ENCODE results near the gene ZAR1L.
A peak's percentile ranks its signal among the peaks of the same experiment; 100 is the strongest.

ZAR1L gene

GRCh38 chr13:32320528-32320927, 5.4 kb upstream of the ZAR1L start:
- WGBS, 2 experiments = 92 to 95% methylated on average over 4 of the region's 4 CpGs
- Histone ChIP-seq H3K36me3 (ENCODE audit: control insufficient read depth, insufficient read depth, low read length) (peaks cover 27% of the 10 kb centered on the region), H3K4me3 (ENCODE audit: insufficient read depth, low read depth, low read length) (no peak overlapping the region)

GRCh38 chr13:32317716-32318465, 2.7 kb upstream of the ZAR1L start:
- 100% methylated on average over 1 of the region's 2 CpGs; no CpG with 5 or more reads in 1 of the 2 experiments for WGBS, 2 experiments
- Histone ChIP-seq H3K9me3 (ENCODE audit: control insufficient read depth, low read length) (no peaks in the 10 kb centered on the region), H3K4me3 (ENCODE audit: insufficient read depth, low read depth, low read length) (no peak overlapping the region), H3K27me3 (ENCODE audit: control insufficient read depth, insufficient read depth, low read length, poor library complexity, severe bottlenecking) (no peaks in the 10 kb centered on the region), H3K36me3 (ENCODE audit: control insufficient read depth, insufficient read depth, low read length) (peaks cover 21% of the 10 kb centered on the region), H3K4me1 (ENCODE audit: control insufficient read depth, insufficient read depth, low read length) (no peaks in the 10 kb centered on the region), H3K27ac (ENCODE audit: insufficient read depth, low read depth, low read length, poor library complexity, severe bottlenecking) (no peak overlapping the region)

More at GRCh38 chr13:32320528-32320927, 5.4 kb upstream of the ZAR1L start:
- H3K27me3 ChIP-seq (ENCODE audit: control insufficient read depth, insufficient read depth, low read length, poor library complexity, severe bottlenecking) = no peaks in the 10 kb centered on the region
- H3K9me3 ChIP-seq (ENCODE audit: control insufficient read depth, low read length) = no peaks in the 10 kb centered on the region
- no peaks in the 10 kb centered on the region for H3K4me1 ChIP-seq (ENCODE audit: control insufficient read depth, insufficient read depth, low read length)
- H3K27ac ChIP-seq (ENCODE audit: insufficient read depth, low read depth, low read length, poor library complexity, severe bottlenecking) = no peak overlapping the region

- WGBS, 2 experiments = 89 to 95% methylated on average over 5 to 6 of the region's 6 CpGs
Measured at GRCh38 chr13:32316501-32316900, 1.3 kb upstream of the ZAR1L start.

DNA sequence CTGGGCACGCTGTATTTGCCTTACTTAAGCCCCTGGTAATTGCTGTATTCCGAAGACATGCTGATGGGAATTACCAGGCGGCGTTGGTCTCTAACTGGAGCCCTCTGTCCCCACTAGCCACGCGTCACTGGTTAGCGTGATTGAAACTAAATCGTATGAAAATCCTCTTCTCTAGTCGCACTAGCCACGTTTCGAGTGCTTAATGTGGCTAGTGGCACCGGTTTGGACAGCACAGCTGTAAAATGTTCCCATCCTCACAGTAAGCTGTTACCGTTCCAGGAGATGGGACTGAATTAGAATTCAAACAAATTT, 821 bp upstream of the ZAR1L start:
- Histone ChIP-seq H3K27ac (ENCODE audit: insufficient read depth, low read depth, low read length, poor library complexity, severe bottlenecking) (peak overlapping the region; percentile 98), H3K9me3 (ENCODE audit: control insufficient read depth, low read length) (no peaks in the 10 kb centered on the region), H3K4me3 (ENCODE audit: insufficient read depth, low read depth, low read length) (peak overlapping the region; percentile 84), H3K36me3 (ENCODE audit: control insufficient read depth, insufficient read depth, low read length) (peaks cover 13% of the 10 kb centered on the region), H3K27me3 (ENCODE audit: control insufficient read depth, insufficient read depth, low read length, poor library complexity, severe bottlenecking) (no peaks in the 10 kb centered on the region), H3K4me1 (ENCODE audit: control insufficient read depth, insufficient read depth, low read length) (no peaks in the 10 kb centered on the region)
- WGBS, 2 experiments = 4 to 5% methylated on average over 13 of the region's 13 CpGs

More at GRCh38 chr13:32316501-32316900, 1.3 kb upstream of the ZAR1L start:
- Histone ChIP-seq H3K36me3 (ENCODE audit: control insufficient read depth, insufficient read depth, low read length) (peaks cover 16% of the 10 kb centered on the region), H3K9me3 (ENCODE audit: control insufficient read depth, low read length) (no peaks in the 10 kb centered on the region), H3K4me3 (ENCODE audit: insufficient read depth, low read depth, low read length) (peak overlapping the region; percentile 84), H3K27ac (ENCODE audit: insufficient read depth, low read depth, low read length, poor library complexity, severe bottlenecking) (no peak overlapping the region), H3K27me3 (ENCODE audit: control insufficient read depth, insufficient read depth, low read length, poor library complexity, severe bottlenecking) (no peaks in the 10 kb centered on the region), H3K4me1 (ENCODE audit: control insufficient read depth, insufficient read depth, low read length) (no peaks in the 10 kb centered on the region)

DNA sequence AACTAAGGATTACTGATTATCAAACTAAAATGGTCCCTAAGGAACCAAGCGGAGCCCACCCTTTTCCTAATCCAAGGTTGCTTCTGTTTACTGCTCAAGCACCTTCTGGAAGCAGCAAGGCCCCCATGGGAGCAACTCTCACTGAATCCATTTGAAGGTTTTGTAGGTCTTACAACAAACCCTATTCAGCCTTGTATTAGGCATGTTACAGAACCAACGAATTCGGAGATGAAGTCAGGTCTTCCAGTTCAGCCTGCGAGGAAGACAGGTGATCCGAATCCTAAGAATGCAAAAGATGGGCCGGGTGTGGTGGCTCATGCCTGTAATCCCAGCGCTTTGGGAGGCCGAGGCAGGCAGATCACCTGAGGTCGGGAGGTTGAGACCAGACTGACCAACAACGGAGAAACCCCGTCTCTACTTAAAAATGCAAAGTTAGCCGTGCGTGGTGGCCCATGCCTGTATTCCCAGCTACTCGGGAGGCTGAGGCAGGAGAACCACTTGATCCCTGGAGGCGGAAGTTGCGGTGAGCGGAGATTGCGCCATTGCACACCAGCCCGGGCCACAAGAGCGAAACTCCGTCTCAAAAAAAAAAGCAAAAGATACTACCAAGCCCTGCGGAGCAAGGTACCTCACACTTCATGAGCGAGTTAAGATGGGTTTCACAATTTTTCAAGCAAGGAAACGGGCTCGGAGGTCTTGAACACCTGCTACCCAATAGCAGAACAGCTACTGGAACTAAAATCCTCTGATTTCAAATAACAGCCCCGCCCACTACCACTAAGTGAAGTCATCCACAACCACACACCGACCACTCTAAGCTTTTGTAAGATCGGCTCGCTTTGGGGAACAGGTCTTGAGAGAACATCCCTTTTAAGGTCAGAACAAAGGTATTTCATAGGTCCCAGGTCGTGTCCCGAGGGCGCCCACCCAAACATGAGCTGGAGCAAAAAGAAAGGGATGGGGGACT, 609 bp downstream of the ZAR1L start:
- 84% methylated on average over 32 of the region's 32 CpGs for WGBS, 2 experiments
- no peaks in the 10 kb centered on the region for H3K4me1 ChIP-seq (ENCODE audit: control insufficient read depth, insufficient read depth, low read length)

DNA sequence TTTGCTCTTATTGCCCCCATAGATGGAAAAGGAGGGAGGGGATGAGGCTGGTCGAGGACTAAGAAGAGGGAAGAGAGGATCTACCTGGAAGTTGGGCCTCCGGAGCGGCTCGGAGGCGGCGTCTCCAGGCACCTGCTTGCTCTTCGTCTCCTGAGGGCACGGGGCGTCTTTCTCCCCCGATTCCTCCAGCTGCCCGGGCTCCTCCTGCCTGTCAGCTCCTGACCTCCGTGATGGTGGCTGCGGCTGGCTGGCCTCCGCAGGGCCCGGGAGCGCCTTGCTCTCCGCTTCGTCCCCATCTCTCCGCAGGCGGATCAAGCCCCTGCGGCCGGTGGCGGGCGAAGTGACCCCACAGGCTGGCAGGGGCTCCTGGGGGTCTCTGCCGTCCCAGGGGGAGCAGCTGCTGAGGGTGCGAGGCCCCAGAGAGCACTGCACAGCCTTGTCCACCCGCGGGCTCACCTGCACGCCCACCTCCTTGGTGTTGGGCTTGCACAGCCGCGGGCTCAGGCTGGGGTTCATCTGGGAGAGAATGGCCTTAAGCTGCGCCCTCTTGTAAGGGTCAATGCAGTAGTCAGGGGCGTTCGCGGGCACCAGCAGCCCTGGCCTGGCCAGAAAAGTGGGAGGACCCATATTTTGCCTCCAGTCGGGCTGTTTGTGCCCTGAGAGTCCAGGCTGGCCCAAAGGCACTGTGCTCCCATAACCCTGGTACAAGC, 3.8 kb downstream of the ZAR1L start:
- Histone ChIP-seq H3K27me3 (ENCODE audit: control insufficient read depth, insufficient read depth, low read length, poor library complexity, severe bottlenecking) (no peaks in the 10 kb centered on the region), H3K27ac (ENCODE audit: insufficient read depth, low read depth, low read length, poor library complexity, severe bottlenecking) (no peak overlapping the region), H3K4me3 (ENCODE audit: insufficient read depth, low read depth, low read length) (no peak overlapping the region), H3K36me3 (ENCODE audit: control insufficient read depth, insufficient read depth, low read length) (no peaks in the 10 kb centered on the region), H3K9me3 (ENCODE audit: control insufficient read depth, low read length) (no peaks in the 10 kb centered on the region), H3K4me1 (ENCODE audit: control insufficient read depth, insufficient read depth, low read length) (no peaks in the 10 kb centered on the region)
- 91 to 93% methylated on average over 36 of the region's 36 CpGs for WGBS, 2 experiments

More for the DNA sequence above, 609 bp downstream of the ZAR1L start:
- H3K27me3 ChIP-seq (ENCODE audit: control insufficient read depth, insufficient read depth, low read length, poor library complexity, severe bottlenecking) = no peaks in the 10 kb centered on the region
- H3K36me3 ChIP-seq (ENCODE audit: control insufficient read depth, insufficient read depth, low read length) = no peaks in the 10 kb centered on the region
- peak overlapping the region; percentile 98 for H3K27ac ChIP-seq (ENCODE audit: insufficient read depth, low read depth, low read length, poor library complexity, severe bottlenecking)
- no peaks in the 10 kb centered on the region for H3K9me3 ChIP-seq (ENCODE audit: control insufficient read depth, low read length)
- H3K4me3 ChIP-seq (ENCODE audit: insufficient read depth, low read depth, low read length) = peak overlapping the region; percentile 84

- Histone ChIP-seq H3K36me3 (ENCODE audit: control insufficient read depth, insufficient read depth, low read length) (no peaks in the 10 kb centered on the region), H3K27ac (ENCODE audit: insufficient read depth, low read depth, low read length, poor library complexity, severe bottlenecking) (no peak overlapping the region), H3K9me3 (ENCODE audit: control insufficient read depth, low read length) (no peaks in the 10 kb centered on the region), H3K27me3 (ENCODE audit: control insufficient read depth, insufficient read depth, low read length, poor library complexity, severe bottlenecking) (no peaks in the 10 kb centered on the region), H3K4me3 (ENCODE audit: insufficient read depth, low read depth, low read length) (no peak overlapping the region), H3K4me1 (ENCODE audit: control insufficient read depth, insufficient read depth, low read length) (no peaks in the 10 kb centered on the region)
- 56 to 60% methylated on average over 12 of the region's 12 CpGs for WGBS, 2 experiments
Measured at GRCh38 chr13:32310134-32310706, 4.9 kb downstream of the ZAR1L start.

DNA sequence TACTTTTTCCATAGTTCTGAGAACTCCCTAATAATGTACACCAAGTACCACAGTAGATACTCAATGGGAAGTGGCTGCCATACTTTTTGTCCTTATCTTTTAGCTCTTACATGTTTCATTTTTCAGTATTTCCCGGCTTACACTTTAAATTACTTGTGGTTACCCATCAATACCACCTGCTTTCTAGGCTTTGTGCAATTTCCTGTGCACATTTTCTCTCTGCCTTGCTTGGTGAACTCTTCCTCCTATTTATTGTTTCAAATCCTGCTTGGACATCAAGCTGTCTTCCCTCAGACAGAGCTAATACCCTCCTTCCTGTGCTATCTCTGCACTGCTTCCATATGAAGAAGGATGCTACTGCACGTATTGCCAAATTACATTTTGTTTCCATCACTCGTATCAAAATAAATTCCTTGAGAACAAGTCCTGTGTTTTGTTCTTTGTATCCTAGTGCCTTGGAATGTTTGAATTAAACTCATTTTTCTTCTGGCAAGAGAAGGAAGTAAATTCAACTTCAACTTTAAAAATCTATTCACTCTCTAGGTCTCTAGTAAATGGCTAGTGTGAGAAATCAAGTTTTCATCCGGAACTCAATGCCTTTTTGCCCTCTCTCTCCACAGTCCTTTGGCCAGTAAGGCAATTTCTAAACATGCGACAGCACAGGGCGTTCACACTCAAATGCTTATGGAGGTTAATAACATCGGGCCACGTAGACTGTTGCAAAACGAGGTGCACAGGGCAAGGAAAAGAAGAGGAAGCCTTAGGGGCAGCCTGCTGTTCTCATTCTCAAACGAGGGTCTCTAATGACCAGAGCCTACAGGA, 5.6 kb downstream of the ZAR1L start:
- Histone ChIP-seq H3K9me3 (ENCODE audit: control insufficient read depth, low read length) (no peaks in the 10 kb centered on the region), H3K4me1 (ENCODE audit: control insufficient read depth, insufficient read depth, low read length) (no peaks in the 10 kb centered on the region)
- WGBS, 2 experiments = 76 to 82% methylated on average over 9 to 10 of the region's 10 CpGs

DNA sequence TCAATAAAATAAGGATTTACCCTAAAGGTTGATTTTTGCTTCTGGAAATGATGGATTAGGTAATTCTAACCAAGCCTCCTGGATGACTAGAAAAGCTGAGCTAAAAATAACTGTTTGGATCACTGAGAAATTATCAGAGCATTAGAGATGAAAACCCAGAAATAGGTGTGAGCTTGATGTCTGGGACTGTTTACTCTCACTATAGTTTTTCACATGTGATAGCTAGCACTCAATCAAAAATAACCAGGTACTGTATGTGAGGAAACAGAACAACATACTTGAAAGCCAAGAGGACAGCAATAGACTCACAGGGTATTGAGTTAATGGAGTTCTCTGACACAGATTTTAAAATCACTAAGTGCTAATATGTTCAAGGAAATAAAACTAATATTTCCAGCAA, 9.5 kb downstream of the ZAR1L start:
- H3K4me3 ChIP-seq (ENCODE audit: insufficient read depth, low read depth, low read length) = no peak overlapping the region
- H3K36me3 ChIP-seq (ENCODE audit: control insufficient read depth, insufficient read depth, low read length) = no peaks in the 10 kb centered on the region
- no peaks in the 10 kb centered on the region for H3K9me3 ChIP-seq (ENCODE audit: control insufficient read depth, low read length)
- H3K4me1 ChIP-seq (ENCODE audit: control insufficient read depth, insufficient read depth, low read length) = no peaks in the 10 kb centered on the region
- H3K27ac ChIP-seq (ENCODE audit: insufficient read depth, low read depth, low read length, poor library complexity, severe bottlenecking) = no peak overlapping the region
- no peaks in the 10 kb centered on the region for H3K27me3 ChIP-seq (ENCODE audit: control insufficient read depth, insufficient read depth, low read length, poor library complexity, severe bottlenecking)

More for the DNA sequence above, 5.6 kb downstream of the ZAR1L start:
- Histone ChIP-seq H3K27ac (ENCODE audit: insufficient read depth, low read depth, low read length, poor library complexity, severe bottlenecking) (no peak overlapping the region), H3K27me3 (ENCODE audit: control insufficient read depth, insufficient read depth, low read length, poor library complexity, severe bottlenecking) (no peaks in the 10 kb centered on the region), H3K4me3 (ENCODE audit: insufficient read depth, low read depth, low read length) (no peak overlapping the region), H3K36me3 (ENCODE audit: control insufficient read depth, insufficient read depth, low read length) (no peaks in the 10 kb centered on the region)
